Astrocyte of the spinal cord (primary cell): Measurements from ENCODE around the gene DIP2B.

Experiments used
- DNase-seq: peaks from one replicate; pipeline ENCODE4 v3.0.0; 2011; ENCODE audit warnings: low read depth, low spot score
- H3K4me3 ChIP-seq: 2 replicates; pipeline ENCODE4 v1.5.1; 2011; ENCODE audit warnings: low read depth, mild to moderate bottlenecking, low read length, moderate library complexity
- CTCF ChIP-seq: IDR thresholded peaks from 2 replicates; pipeline ENCODE4 v1.5.1; 2012; ENCODE audit warnings: low read depth, mild to moderate bottlenecking, low read length, inconsistent platforms
- in situ Hi-C: cut with HindIII; loops from 2 replicates; pipeline ENCODE4 v1.10.0; 2017; ENCODE audit warnings: low sequenced_read_pairs

DIP2B gene

DNA sequence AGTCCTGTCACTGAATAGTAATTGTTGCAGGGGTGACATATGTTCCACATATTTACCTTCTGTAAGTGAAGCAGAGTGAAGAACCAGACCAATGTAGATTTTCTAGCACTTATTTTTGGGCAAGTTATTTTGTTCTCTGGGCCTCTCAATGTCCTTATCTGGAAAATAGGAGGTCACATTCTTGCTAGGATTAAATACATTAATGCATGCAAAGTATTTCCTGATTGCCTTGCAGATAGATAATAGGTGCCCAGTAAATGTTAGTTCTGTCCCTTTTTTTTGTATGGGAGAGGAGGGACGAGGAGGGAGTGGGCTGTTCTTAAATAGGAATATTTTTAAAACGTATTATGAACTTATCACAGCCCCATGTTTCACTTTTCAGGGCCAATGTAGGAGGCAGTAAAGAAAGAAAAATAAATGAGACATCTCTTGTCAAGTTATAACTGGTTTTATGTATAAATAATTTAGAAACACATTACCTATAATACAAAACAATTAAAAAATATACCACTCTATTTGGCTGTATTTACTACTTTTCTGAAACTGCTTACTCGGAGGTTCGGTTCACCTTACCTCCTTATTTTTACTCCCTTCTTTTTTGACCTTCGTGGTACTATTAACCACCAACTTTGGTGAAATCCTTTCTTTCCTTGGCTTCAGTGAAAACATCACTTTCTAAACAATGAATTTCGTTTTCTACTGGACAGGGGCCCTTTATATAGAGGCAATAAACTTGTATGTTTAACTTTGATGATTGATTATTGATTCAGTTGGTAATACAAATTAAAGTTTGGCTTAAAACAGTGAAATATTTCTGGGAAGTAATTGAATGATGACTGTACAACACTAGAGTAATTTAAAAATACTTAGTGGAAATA is 41.9 kb downstream of the DIP2B start:
- no peak for DNase-seq
- TF ChIP-seq CTCF = no peak
- no peak overlapping the region for H3K4me3 ChIP-seq
- in situ Hi-C loops = no loop called here

GRCh38 chr12:50547742-50548141 is 43.0 kb downstream of the DIP2B start:
- no peak overlapping the region for H3K4me3 ChIP-seq
- no peak for DNase-seq
- in situ Hi-C loops = no loop called here
- TF ChIP-seq CTCF = no peak

DNA sequence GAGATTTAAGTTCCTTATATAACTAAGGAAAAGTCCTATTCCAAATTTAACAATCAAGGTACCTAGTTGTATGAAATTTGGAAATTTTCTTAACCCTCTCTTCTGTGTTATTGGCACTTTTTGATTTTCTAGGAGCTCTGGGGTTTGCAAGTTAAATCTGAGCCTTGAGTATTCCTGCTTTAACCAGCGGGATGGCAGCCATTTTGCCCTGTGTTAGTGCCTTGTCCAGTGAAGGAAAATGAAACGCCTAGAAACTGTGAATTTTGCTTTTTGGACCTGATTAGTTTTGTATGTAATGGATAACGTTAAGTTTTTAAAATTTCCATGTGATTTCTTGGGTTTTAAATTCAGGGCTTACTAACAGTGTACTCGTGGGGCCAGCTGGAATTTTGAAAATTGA is 45.1 kb downstream of the DIP2B start:
- TF ChIP-seq CTCF = no peak
- H3K4me3 ChIP-seq = no peak overlapping the region
- in situ Hi-C loops = no loop called here
- DNase-seq = no peak

DNA sequence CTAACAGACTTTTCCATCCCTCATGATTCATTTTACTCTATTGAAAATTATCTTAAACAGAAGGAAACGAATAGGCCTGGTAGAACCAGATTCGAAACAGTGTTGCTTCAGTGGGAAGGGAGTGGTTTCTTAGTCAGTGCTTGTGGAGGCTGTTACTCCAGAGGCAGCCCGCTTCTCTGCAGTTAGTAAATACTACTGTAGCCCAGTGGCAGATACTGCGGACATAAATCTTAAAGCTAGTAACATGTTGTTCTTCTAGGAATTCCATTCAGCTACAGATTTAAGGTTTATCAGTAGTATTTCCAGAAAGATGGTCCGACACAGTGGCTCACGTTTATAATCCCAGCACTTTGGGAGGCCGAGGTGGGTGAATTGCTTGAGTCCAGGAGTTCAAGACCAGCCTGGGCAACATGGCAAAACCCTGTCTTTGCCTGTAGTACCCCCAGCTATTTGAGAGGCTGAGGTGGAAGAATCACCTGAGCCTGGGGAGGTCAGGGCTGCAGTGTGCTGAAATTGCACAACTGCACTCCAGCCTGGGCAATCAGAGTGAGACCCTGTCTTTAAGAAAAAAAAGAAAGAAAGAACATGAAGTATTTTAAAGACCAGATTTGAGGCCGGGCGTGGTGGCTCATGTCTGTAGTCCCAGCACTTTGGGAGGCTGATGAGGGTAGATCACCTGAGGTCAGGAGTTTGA is 45.9 kb downstream of the DIP2B start:
- in situ Hi-C loops = no loop called here
- H3K4me3 ChIP-seq = no peak overlapping the region
- DNase-seq = no peak
- no peak for TF ChIP-seq CTCF

- H3K4me3 ChIP-seq = no peak overlapping the region
- in situ Hi-C loops = no loop called here
- DNase-seq = no peak
- TF ChIP-seq CTCF = no peak
Observed at GRCh38 chr12:50551866-50552265, 47.1 kb downstream of the DIP2B start.

GRCh38 chr12:50554651-50555050 is 49.9 kb downstream of the DIP2B start:
- no peak overlapping the region for H3K4me3 ChIP-seq
- in situ Hi-C loops = no loop called here
- DNase-seq = no peak
- TF ChIP-seq CTCF = no peak
